A549 (cell line): ENCODE results near the gene CLCF1. TPM values are rescaled to one million over a fixed set of nuclear protein-coding genes. Genes with fewer than 3 reads are reported as not detected.

Experiments
- ATAC-seq, 2 experiments: fragments of 200-7000 bp in 1 of 2; fragments of >200 bp in 1 of 2; cut with Nextera tagmentation in 1 of 2; cut with Tn5 transposase in 1 of 2; 3 replicates each; pipeline versions ENCODE4 v1.8.0 to v1.9.1; 2018 to 2020; ENCODE audit warnings: mild to moderate bottlenecking in 1 of 2, moderate library complexity in 1 of 2
- CTCF ChIA-PET: fragments of 300-600 bp; sonication (Branson Sonifier 250); formaldehyde crosslinking; extraction: SDS; loops from one replicate; lab custom pipeline; 2021; ENCODE audit warnings: antibody characterized with exemption, inconsistent platforms; lab: Yijun Ruan, JAX
- POLR2A ChIA-PET: fragments of 350-600 bp; formaldehyde crosslinking; extraction: SDS; loops from one replicate; lab custom pipeline; 2021; ENCODE audit warnings: antibody characterized with exemption, inconsistent platforms; lab: Yijun Ruan, JAX
- DNase-seq, 2 experiments: peaks; one replicate each; pipeline versions ENCODE4 v3.0.0 to v3.0.0-alpha.2; 2011 to 2016; ENCODE audit warnings: low read depth in 1 of 2, low spot score in 1 of 2
- FAIRE-seq: peaks from 2 replicates; lab custom pipeline; 2011; peaks lifted over from hg19 to GRCh38; lab: Jason Lieb, UNC
- H3K27ac ChIP-seq, 2 experiments: fragments of >200 bp; sonication (Bioruptor Twin); formaldehyde crosslinking; 3 replicates each; pipeline ENCODE4 v1.5.1; 2016 to 2017
- H3K4me1 ChIP-seq: fragments of >200 bp; sonication (Bioruptor Twin); formaldehyde crosslinking; 3 replicates; pipeline ENCODE4 v1.6.1; 2016
- H3K4me2 ChIP-seq: fragments of >200 bp; sonication (Bioruptor Twin); formaldehyde crosslinking; 3 replicates; pipeline ENCODE4 v1.6.1; 2016
- H3K4me3 ChIP-seq: fragments of >200 bp; sonication (Bioruptor Twin); formaldehyde crosslinking; 3 replicates; pipeline ENCODE4 v1.5.1; 2016
- H3K9me3 ChIP-seq: fragments of >200 bp; sonication (Bioruptor Twin); formaldehyde crosslinking; 3 replicates; pipeline ENCODE4 v1.6.1; 2016
- CBX8 ChIP-seq: fragments of 200-600 bp; sonication (generic); IDR thresholded peaks from 2 replicates; pipeline ENCODE4 v1.6.1; 2016
- CEBPB ChIP-seq, 2 experiments: fragments of >200 bp in 1 of 2; sonication (Bioruptor Twin) in 1 of 2; formaldehyde crosslinking in 1 of 2; IDR thresholded peaks; 2 replicates each; pipeline ENCODE4 v1.6.1; 2012 to 2016
- CHD4 ChIP-seq: fragments of 200-600 bp; sonication (generic); IDR thresholded peaks from 2 replicates; pipeline ENCODE4 v1.6.1; 2016; ENCODE audit warnings: antibody characterized with exemption, mild to moderate bottlenecking, borderline replicate concordance
- EHF ChIP-seq: fragments of 250-450 bp; sonication (Bioruptor Pico); IDR thresholded peaks from 2 replicates; pipeline ENCODE4 v1.5.0; 2020; ENCODE audit warnings: mild to moderate bottlenecking
- ESRRA ChIP-seq: fragments of 150-350 bp; IDR thresholded peaks from 2 replicates; pipeline ENCODE4 v1.6.1; 2014; ENCODE audit warnings: mild to moderate bottlenecking, low read length, borderline replicate concordance
- FOSB ChIP-seq: fragments of 250-450 bp; sonication (Bioruptor Pico); IDR thresholded peaks from 2 replicates; pipeline ENCODE4 v1.5.0; 2020; ENCODE audit warnings: mild to moderate bottlenecking, moderate library complexity
- FOSL2 ChIP-seq, 2 experiments: fragments of 450-650 bp in 1 of 2; fragments of >200 bp in 1 of 2; sonication (Bioruptor Twin) in 1 of 2; formaldehyde crosslinking; IDR thresholded peaks; 2 replicates each; pipeline versions ENCODE4 v1.5.0 to v1.6.1; 2016 to 2020; ENCODE audit warnings: mild to moderate bottlenecking in 1 of 2, moderate library complexity in 1 of 2
- FOXS1 ChIP-seq: fragments of 250-450 bp; sonication (Bioruptor Pico); IDR thresholded peaks from 2 replicates; pipeline ENCODE4 v1.5.0; 2020; ENCODE audit warnings: mild to moderate bottlenecking, moderate library complexity
- HEYL ChIP-seq: fragments of 250-450 bp; sonication (Bioruptor Pico); IDR thresholded peaks from 2 replicates; pipeline ENCODE4 v1.8.0; 2021; ENCODE audit warnings: mild to moderate bottlenecking, moderate library complexity
- MAFK ChIP-seq: fragments of 450-650 bp; IDR thresholded peaks from 2 replicates; pipeline ENCODE4 v1.6.1; 2014; ENCODE audit not compliant: partially characterized antibody
- MAZ ChIP-seq: fragments of 150-350 bp; IDR thresholded peaks from 2 replicates; pipeline ENCODE4 v1.6.1; 2014; ENCODE audit warnings: antibody characterized with exemption, low read depth, low read length, borderline replicate concordance
- RAD21 ChIP-seq, 2 experiments: fragments of >200 bp in 1 of 2; sonication (Bioruptor Twin) in 1 of 2; formaldehyde crosslinking in 1 of 2; IDR thresholded peaks in 1 of 2; conservative IDR thresholded peaks in 1 of 2; 2 replicates in 1 of 2; 3 replicates in 1 of 2; pipeline ENCODE4 v1.6.1; 2012 to 2018; ENCODE audit warnings: inconsistent platforms in 1 of 2
- RARB ChIP-seq: fragments of 250-450 bp; sonication (Bioruptor Pico); IDR thresholded peaks from 2 replicates; pipeline ENCODE4 v1.8.0; 2021; ENCODE audit warnings: mild to moderate bottlenecking, moderate library complexity
- RCOR1 ChIP-seq: fragments of 150-350 bp; IDR thresholded peaks from 2 replicates; pipeline ENCODE4 v1.6.1; 2014; ENCODE audit warnings: antibody characterized with exemption, low read length, low read depth
- TFCP2L1 ChIP-seq: fragments of 250-450 bp; sonication (Bioruptor Pico); IDR thresholded peaks from 2 replicates; pipeline ENCODE4 v1.5.0; 2021; ENCODE audit warnings: mild to moderate bottlenecking
- TP53 ChIP-seq: fragments of 250-450 bp; sonication (Bioruptor Pico); IDR thresholded peaks from 2 replicates; pipeline ENCODE4 v1.5.0; 2021; ENCODE audit warnings: mild to moderate bottlenecking, moderate library complexity
- WGBS: methylation state at CpG from one replicate; pipeline ENCODE4 v1.1.6; 2017; ENCODE audit errors: missing lambda C conversion rate; 5-methylcytosine and 5-hydroxymethylcytosine counted together
- polyA plus RNA-seq, 4 experiments: library from polyadenylated mRNA; depleted of rRNA in 3 of 4; stranded (reverse); fragments of >200 nt; fragmentation: RNase III in 1 of 4; extraction: RNeasy Plus Mini Kit Qiagen cat#74134 plus additional on column Dnase treatment in 1 of 4; gene quantifications; 2 replicates in 3 of 4; 3 replicates in 1 of 4; pipeline ENCODE4 v1.2.3, GENCODE V29; 2011 to 2017
- TF ChIP-seq, protein P1 (sequence below): fragments of 150-350 bp; IDR thresholded peaks from 2 replicates; pipeline ENCODE4 v1.6.1; 2014; ENCODE audit warnings: low read depth, mild to moderate bottlenecking, low read length
- TF ChIP-seq, protein P2 (sequence below): fragments of 250-450 bp; sonication (Bioruptor Pico); IDR thresholded peaks from 2 replicates; pipeline ENCODE4 v1.5.0; 2021; ENCODE audit warnings: mild to moderate bottlenecking, moderate library complexity, borderline replicate concordance
- TF ChIP-seq, protein P3 (sequence below): IDR thresholded peaks from 2 replicates; pipeline ENCODE4 v1.6.1; 2012
- TF ChIP-seq, protein P4 (sequence below): fragments of >200 bp; sonication (Bioruptor Twin); formaldehyde crosslinking; IDR thresholded peaks from 3 replicates; pipeline ENCODE4 v1.5.1; 2016

The CLCF1 gene
- polyA plus RNA-seq, 2 of the 4 experiments (the other 2 are of a cell fraction), result 23.9 to 31.0 TPM

DNA sequence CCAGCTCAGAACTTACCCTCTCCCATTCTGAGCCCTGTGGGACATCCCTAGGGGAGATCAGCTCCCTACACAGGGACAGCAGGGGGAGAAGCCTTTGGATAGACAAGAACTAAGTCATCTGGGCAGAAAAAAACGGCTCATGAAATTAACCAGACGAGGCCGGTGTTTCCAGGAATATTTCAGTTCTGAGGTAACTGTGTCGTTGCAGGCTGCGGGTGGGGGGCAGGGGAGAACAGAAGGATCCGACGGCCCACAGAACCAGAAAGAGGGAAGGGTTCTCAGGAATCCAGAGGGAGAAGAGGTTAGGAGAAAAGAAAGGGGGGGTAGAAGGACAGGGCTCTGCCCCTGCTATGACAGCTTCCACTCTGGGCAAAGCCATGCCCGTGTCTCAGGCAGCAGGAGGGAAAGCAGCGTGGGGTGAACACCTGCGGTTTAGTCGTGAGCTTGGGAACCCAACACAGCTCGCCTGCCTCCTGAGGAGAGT lies 3.6 kb downstream of the CLCF1 start:
- peak overlapping the region; percentile 95 to 100 for H3K27ac ChIP-seq
- ATAC-seq, result no peak
- 57% methylated on average over 12 of the region's 12 CpGs for WGBS
- H3K9me3 ChIP-seq, result no peaks in the 10 kb centered on the region
- FAIRE-seq, result no peak
- TF ChIP-seq HEYL, result no peak
- no peak for TF ChIP-seq FOXS1
- ChIA-PET POLR2A (interaction anchor here (0.9 to 9.3 kb wide), 4 partner anchors 9 to 22 kb away, joined by 3 to 172 read pairs (median 16); partner anchors contain the start of genes POLD4 and RAD9A), CTCF (interaction anchor here (0.9 to 46.2 kb wide), 6 partner anchors 11 to 100 kb away, joined by 3 to 1913 read pairs (median 13); partner anchors contain the start of genes POLD4, PPP1CA, RAD9A and TBC1D10C)
- DNase-seq, result no peak
- peak overlapping the region; percentile 95 for H3K4me2 ChIP-seq
- H3K4me1 ChIP-seq, result peaks cover 73% of the 10 kb centered on the region
- H3K4me3 ChIP-seq, result peak overlapping the region; percentile 68

DNA sequence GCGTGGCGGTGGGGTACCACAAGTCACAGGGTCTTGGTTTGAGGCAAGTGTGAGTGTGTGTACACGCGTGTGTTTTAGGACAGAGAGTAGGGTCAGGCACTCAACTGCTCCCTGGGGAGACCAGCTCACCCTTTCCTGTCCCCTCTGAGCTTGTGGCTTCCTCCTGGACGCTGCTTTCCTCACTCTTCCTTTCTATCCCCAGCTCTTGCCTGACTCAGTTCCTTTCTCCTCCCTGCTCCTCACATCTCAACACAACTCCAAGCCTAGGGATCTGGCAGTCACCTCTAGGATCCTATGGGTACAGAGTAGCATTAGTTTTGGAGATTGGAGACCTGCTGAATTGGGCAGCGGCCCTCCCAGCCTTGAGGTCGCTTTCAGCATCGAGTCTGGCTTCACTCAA lies 4.1 kb downstream of the CLCF1 start:
- no peak for TF ChIP-seq CBX8
- TF ChIP-seq TP53 (CRISPR knock-in tag), result no peak
- TF ChIP-seq CHD4, result no peak
- TF ChIP-seq, protein P1, sequence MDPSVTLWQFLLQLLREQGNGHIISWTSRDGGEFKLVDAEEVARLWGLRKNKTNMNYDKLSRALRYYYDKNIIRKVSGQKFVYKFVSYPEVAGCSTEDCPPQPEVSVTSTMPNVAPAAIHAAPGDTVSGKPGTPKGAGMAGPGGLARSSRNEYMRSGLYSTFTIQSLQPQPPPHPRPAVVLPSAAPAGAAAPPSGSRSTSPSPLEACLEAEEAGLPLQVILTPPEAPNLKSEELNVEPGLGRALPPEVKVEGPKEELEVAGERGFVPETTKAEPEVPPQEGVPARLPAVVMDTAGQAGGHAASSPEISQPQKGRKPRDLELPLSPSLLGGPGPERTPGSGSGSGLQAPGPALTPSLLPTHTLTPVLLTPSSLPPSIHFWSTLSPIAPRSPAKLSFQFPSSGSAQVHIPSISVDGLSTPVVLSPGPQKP, result no peak
- TF ChIP-seq ESRRA, result no peak
- TF ChIP-seq TFCP2L1 (CRISPR knock-in tag), result no peak
- TF ChIP-seq RARB (CRISPR knock-in tag), result no peak
- POLR2A ChIA-PET, result interaction anchor here (0.9 to 9.3 kb wide), 4 partner anchors 10 to 22 kb away, joined by 3 to 172 read pairs (median 16); partner anchors contain the start of genes POLD4 and RAD9A
- H3K4me3 ChIP-seq, result peak overlapping the region; percentile 68; the same call in 1 of the 3 replicates
- peak overlapping the region; percentile 95 for H3K4me2 ChIP-seq
- CTCF ChIA-PET, result interaction anchor here (0.9 to 46.2 kb wide), 6 partner anchors 11 to 106 kb away, joined by 3 to 1913 read pairs (median 14); partner anchors contain the start of genes POLD4, PPP1CA, RAD9A and TBC1D10C
- ATAC-seq (no peak), DNase-seq (no peak), FAIRE-seq (no peak)
- H3K27ac ChIP-seq, result peak overlapping the region; percentile 95 to 100
- peaks cover 75% of the 10 kb centered on the region for H3K4me1 ChIP-seq
- no peaks in the 10 kb centered on the region for H3K9me3 ChIP-seq
- 93% methylated on average over 8 of the region's 8 CpGs for WGBS

DNA sequence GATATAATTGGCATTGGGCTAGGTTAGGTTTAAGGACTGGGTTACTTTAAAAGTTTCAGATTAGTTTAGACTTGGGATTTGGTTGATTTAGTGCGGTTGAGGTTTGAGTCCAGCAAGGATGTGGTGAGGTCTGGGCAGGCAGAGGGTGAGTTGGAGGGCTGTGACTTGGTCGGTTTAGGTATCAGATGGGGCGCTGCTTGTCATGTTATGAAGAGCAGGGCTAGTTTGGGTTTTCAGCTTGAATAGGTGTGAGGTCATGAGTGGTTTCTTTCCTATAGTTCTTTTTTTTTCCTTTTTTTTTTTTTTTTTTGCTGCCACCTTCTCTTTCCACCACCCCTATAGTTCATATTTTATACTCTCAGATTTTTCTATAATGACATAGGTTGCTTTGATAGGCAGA lies 4.8 kb downstream of the CLCF1 start:
- no peak for ATAC-seq
- H3K9me3 ChIP-seq, result no peaks in the 10 kb centered on the region

More for the DNA sequence above, 4.8 kb downstream of the CLCF1 start:
- Histone ChIP-seq H3K4me3 (no peak overlapping the region), H3K4me2 (peak overlapping the region; percentile 95), H3K27ac (peak overlapping the region; percentile 95 to 100; a peak in 5 of 6 replicates), H3K4me1 (peaks cover 81% of the 10 kb centered on the region)
- POLR2A ChIA-PET, result interaction anchor here (9.3 kb wide), 1 partner anchor 14 kb away, joined by 172 read pairs; the partner anchor contains the start of gene POLD4
- DNase-seq (no peak), FAIRE-seq (no peak)
- TF ChIP-seq MAFK (no peak), FOSB (CRISPR knock-in tag) (no peak), FOSL2 (IDR thresholded peaks at IDR 0.05) (no peak), FOSL2 (CRISPR knock-in tag; IDR thresholded peaks at IDR 0.05) (no peak), RAD21 (conservative IDR thresholded peaks at IDR 0.05 in 1 of 2, IDR thresholded peaks at IDR 0.05 in 1 of 2) (no peak), HEYL (no peak), EHF (no peak), RCOR1 (no peak), MAZ (no peak), CEBPB (IDR thresholded peaks at IDR 0.05) (no peak)
- TF ChIP-seq, protein P2, sequence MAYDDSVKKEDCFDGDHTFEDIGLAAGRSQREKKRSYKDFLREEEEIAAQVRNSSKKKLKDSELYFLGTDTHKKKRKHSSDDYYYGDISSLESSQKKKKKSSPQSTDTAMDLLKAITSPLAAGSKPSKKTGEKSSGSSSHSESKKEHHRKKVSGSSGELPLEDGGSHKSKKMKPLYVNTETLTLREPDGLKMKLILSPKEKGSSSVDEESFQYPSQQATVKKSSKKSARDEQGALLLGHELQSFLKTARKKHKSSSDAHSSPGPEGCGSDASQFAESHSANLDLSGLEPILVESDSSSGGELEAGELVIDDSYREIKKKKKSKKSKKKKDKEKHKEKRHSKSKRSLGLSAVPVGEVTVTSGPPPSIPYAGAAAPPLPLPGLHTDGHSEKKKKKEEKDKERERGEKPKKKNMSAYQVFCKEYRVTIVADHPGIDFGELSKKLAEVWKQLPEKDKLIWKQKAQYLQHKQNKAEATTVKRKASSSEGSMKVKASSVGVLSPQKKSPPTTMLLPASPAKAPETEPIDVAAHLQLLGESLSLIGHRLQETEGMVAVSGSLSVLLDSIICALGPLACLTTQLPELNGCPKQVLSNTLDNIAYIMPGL (CRISPR knock-in tag), result no peak
- TF ChIP-seq, protein P3, sequence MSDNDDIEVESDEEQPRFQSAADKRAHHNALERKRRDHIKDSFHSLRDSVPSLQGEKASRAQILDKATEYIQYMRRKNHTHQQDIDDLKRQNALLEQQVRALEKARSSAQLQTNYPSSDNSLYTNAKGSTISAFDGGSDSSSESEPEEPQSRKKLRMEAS, result no peak
- TF ChIP-seq, protein P4, sequence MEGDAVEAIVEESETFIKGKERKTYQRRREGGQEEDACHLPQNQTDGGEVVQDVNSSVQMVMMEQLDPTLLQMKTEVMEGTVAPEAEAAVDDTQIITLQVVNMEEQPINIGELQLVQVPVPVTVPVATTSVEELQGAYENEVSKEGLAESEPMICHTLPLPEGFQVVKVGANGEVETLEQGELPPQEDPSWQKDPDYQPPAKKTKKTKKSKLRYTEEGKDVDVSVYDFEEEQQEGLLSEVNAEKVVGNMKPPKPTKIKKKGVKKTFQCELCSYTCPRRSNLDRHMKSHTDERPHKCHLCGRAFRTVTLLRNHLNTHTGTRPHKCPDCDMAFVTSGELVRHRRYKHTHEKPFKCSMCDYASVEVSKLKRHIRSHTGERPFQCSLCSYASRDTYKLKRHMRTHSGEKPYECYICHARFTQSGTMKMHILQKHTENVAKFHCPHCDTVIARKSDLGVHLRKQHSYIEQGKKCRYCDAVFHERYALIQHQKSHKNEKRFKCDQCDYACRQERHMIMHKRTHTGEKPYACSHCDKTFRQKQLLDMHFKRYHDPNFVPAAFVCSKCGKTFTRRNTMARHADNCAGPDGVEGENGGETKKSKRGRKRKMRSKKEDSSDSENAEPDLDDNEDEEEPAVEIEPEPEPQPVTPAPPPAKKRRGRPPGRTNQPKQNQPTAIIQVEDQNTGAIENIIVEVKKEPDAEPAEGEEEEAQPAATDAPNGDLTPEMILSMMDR, result no peak
- WGBS, result 81% methylated on average over 3 of the region's 3 CpGs
- CTCF ChIA-PET, result interaction anchor here (0.9 to 46.2 kb wide), 5 partner anchors 10 to 105 kb away, joined by 3 to 1913 read pairs (median 23); partner anchors contain the start of genes POLD4, PPP1CA, RAD9A and TBC1D10C
